Tibial nerve (tissue), 4 donors: ENCODE results near the gene CALML3.

Experiments
- CTCF ChIP-seq, 5 experiments: fragments of 200-600 bp in 3 of 5; fragments of 450-650 bp in 2 of 5; sonication (generic) in 3 of 5; IDR thresholded peaks; one replicate each; pipeline ENCODE4 v1.5.1; 2016 to 2019; ENCODE audit warnings: antibody characterized with exemption in 5 of 5, mild to moderate bottlenecking in 3 of 5, moderate library complexity in 2 of 5
- EP300 ChIP-seq, 2 donors: sonication (generic); formaldehyde crosslinking; IDR thresholded peaks; one replicate each; pipeline ENCODE4 v1.6.1; 2017; ENCODE audit warnings: antibody characterized with exemption in 2 of 2, mild to moderate bottlenecking in 1 of 2
- POLR2A ChIP-seq, 2 donors: fragments of 450-650 bp; IDR thresholded peaks; one replicate each; pipeline ENCODE4 v1.6.1; 2017; ENCODE audit warnings: antibody characterized with exemption in 2 of 2, mild to moderate bottlenecking in 2 of 2, moderate library complexity in 2 of 2

DNA sequence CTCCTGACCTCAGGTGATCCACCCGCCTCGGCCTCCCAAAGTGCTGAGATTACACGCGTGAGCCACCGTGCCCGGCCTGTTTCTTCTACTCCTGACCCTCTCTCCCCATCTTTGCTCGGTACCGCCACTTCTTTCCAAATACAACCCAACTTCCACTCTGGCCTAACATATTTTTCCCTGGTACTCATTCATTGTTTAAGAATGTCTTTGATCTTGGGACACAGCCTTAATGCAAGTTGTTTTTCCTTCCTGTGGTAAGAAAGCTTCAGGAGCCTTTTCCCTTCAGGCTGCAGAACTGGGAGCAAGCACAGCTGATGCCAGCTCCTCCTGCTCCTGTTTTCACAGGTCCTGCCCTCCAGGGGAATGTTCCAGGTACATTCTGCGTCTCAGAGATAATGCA is 13.7 kb downstream of the CALML3 start:
- TF ChIP-seq EP300 (IDR thresholded peaks at IDR 0.05) (no peak), CTCF (IDR thresholded peaks at IDR 0.05) (no peak), POLR2A (IDR thresholded peaks at IDR 0.05) (no peak)
